Colonic mucosa (tissue), 4 donors: ENCODE measurements around the gene OPHN1. TPM values are rescaled to one million over a fixed set of nuclear protein-coding genes. Genes with fewer than 3 reads are reported as not detected.
"Not testable (repeated sequence)": the region's sequence is repeated elsewhere in the genome, so short reads cannot be mapped to it uniquely, and the experiment has no call there.

Experiments used
- DNase-seq: peaks from one replicate; pipeline ENCODE4 v3.0.0-alpha.2; 2020
- H3K27ac ChIP-seq: fragments of 200-600 bp; one replicate; pipeline ENCODE4 v1.8.0; 2021
- H3K27me3 ChIP-seq: fragments of 200-600 bp; one replicate; pipeline ENCODE4 v1.8.0; 2021
- H3K36me3 ChIP-seq: fragments of 200-600 bp; one replicate; pipeline ENCODE4 v1.8.0; 2021
- H3K4me1 ChIP-seq: fragments of 200-600 bp; one replicate; pipeline ENCODE4 v1.8.0; 2021; ENCODE audit warnings: mild to moderate bottlenecking
- H3K4me3 ChIP-seq: fragments of 200-600 bp; one replicate; pipeline ENCODE4 v1.8.0; 2021
- H3K9ac ChIP-seq, 2 donors: one replicate each; pipeline ENCODE4 v1.7.0; 2013; ENCODE audit warnings: control low read depth in 2 of 2, low read depth in 2 of 2, low read length in 2 of 2
- H3K9me3 ChIP-seq: fragments of 200-600 bp; one replicate; pipeline ENCODE4 v1.8.0; 2021
- intact Hi-C: fragments of 100-400 bp; cut with DNase I; formaldehyde crosslinking; loops from one replicate; pipeline ENCODE4 v1.14.1; 2022
- total RNA-seq, 2 donors: library from RNA; stranded (reverse); fragmentation: NEBNext Ultra II Directional in 1 of 2; extraction: Animal tissue kit (Norgen Biotek cat#: 25700) in 1 of 2; gene quantifications; one replicate each; pipeline ENCODE4 v1.2.1, GENCODE V29; 2021
- TF ChIP-seq, protein P1 (sequence below): fragments of 200-600 bp; IDR thresholded peaks from one replicate; pipeline ENCODE4 v1.8.0; 2022; ENCODE audit warnings: antibody characterized with exemption, mild to moderate bottlenecking
- donor health status: healthy.
- donor health status: DM: no; HTN: no; CAD: no.
- donor health status: DM: no; HTN: no; CAD: no.

The OPHN1 gene
- total RNA-seq, 2 donors from 2014 or later = 4.8 to 6.8 TPM

DNA sequence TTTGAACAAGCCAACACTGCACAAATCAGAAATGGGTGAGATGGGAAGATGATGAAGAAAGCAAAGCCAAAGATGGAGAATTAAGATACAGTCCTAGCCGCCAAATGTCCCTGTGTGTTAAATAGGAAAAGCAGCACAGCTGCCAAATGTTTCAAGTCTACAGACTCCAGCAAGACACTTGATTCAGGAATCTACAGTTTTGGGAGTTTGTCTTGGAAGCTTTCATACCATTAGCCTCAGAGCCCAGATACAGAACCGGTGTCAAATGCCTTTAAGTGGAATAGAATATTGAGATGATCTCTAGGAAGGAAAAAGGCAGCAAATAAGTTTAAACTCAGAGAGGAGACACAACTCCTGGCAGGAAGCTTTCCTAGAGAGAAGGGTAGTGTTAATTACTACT, 30.3 kb downstream of the OPHN1 start:
- H3K9ac ChIP-seq = no peak overlapping the region
- no peak overlapping the region for H3K4me3 ChIP-seq
- no peak overlapping the region for H3K27ac ChIP-seq
- DNase-seq = no peak
- H3K9me3 ChIP-seq = no peaks in the 10 kb centered on the region
- H3K27me3 ChIP-seq = no peaks in the 10 kb centered on the region
- H3K4me1 ChIP-seq = no peaks in the 10 kb centered on the region
- intact Hi-C loops = no loop called here
- no peaks in the 10 kb centered on the region for H3K36me3 ChIP-seq
- TF ChIP-seq, protein P1, sequence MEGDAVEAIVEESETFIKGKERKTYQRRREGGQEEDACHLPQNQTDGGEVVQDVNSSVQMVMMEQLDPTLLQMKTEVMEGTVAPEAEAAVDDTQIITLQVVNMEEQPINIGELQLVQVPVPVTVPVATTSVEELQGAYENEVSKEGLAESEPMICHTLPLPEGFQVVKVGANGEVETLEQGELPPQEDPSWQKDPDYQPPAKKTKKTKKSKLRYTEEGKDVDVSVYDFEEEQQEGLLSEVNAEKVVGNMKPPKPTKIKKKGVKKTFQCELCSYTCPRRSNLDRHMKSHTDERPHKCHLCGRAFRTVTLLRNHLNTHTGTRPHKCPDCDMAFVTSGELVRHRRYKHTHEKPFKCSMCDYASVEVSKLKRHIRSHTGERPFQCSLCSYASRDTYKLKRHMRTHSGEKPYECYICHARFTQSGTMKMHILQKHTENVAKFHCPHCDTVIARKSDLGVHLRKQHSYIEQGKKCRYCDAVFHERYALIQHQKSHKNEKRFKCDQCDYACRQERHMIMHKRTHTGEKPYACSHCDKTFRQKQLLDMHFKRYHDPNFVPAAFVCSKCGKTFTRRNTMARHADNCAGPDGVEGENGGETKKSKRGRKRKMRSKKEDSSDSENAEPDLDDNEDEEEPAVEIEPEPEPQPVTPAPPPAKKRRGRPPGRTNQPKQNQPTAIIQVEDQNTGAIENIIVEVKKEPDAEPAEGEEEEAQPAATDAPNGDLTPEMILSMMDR = no peak

DNA sequence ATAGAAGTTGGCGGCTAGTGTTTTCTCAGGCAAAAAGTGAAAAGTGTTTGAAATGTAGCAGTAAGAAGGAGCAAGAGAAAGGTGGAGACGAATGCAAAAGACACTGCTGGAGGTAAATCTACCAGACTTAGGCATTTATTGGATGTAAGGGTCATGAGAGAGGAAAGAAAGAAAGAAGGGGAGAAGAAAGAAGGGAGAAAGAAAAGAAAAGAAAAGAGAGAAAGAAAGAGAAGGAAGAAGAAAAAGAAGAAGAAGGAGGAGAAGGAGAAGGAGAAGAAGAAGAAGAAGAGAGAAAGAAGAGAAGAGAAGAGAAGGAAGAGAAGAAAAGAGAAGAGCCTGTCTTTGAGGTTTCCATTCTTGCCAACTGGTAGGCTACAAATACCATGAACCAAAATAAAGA, 31.2 kb downstream of the OPHN1 start:
- no peaks in the 10 kb centered on the region for H3K27me3 ChIP-seq
- no peak overlapping the region for H3K9ac ChIP-seq
- DNase-seq = no peak
- H3K36me3 ChIP-seq = no peaks in the 10 kb centered on the region
- H3K9me3 ChIP-seq = no peaks in the 10 kb centered on the region
- H3K4me3 ChIP-seq = no peak overlapping the region
- no peak overlapping the region for H3K27ac ChIP-seq
- no peaks in the 10 kb centered on the region for H3K4me1 ChIP-seq
- intact Hi-C loops = no loop called here
- TF ChIP-seq, protein P1 = no peak

DNA sequence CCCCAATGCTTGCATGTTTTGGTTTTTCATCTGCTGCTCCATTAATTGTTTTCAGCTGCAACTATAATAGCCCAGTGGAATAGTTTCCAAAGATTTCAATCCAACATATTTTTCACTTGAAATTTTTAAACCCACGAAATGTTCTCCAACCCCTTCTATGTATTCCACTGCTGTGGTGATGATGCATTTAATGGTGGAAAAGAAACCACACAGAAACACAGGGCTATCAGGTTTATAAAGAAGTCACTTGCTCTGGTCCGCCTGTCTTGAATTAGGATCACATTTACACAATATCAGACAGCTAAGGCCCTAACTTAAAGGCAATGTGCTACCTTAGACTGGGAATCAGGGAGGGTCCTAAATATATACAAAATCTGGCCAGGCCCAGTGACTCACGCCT, 35.0 kb downstream of the OPHN1 start:
- H3K4me1 ChIP-seq = no peaks in the 10 kb centered on the region
- H3K36me3 ChIP-seq = no peaks in the 10 kb centered on the region
- H3K4me3 ChIP-seq = no peak overlapping the region
- no peak for DNase-seq
- H3K9ac ChIP-seq = no peak overlapping the region
- H3K9me3 ChIP-seq = no peaks in the 10 kb centered on the region
- intact Hi-C loops = no loop called here
- H3K27me3 ChIP-seq = no peaks in the 10 kb centered on the region
- H3K27ac ChIP-seq = no peak overlapping the region
- TF ChIP-seq, protein P1 = no peak

DNA sequence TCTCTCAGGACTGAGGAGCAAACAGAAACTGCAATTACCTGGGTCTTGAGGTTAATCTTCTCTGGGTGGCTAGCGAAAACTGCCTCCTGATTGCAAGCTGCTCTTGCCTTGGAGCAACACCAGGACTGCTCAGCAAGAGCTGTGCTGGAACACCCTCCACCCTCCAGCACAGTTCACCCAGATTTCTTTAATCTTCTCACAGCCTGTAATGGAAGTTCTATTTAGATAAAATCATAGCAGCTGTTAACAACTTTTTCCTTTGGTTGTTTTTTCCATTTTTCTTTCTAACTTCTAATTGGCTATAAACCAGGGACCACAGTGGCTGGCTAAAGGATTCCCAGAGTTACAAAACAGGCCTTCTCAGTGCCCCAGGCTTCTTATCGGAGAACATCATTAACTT, 36.3 kb downstream of the OPHN1 start:
- DNase-seq = no peak
- Histone ChIP-seq H3K4me1 (no peaks in the 10 kb centered on the region), H3K27ac (no peak overlapping the region), H3K36me3 (no peaks in the 10 kb centered on the region), H3K9me3 (no peaks in the 10 kb centered on the region), H3K4me3 (no peak overlapping the region), H3K27me3 (no peaks in the 10 kb centered on the region), H3K9ac (no peak overlapping the region)
- TF ChIP-seq, protein P1 = no peak
- intact Hi-C loops = no loop called here

DNA sequence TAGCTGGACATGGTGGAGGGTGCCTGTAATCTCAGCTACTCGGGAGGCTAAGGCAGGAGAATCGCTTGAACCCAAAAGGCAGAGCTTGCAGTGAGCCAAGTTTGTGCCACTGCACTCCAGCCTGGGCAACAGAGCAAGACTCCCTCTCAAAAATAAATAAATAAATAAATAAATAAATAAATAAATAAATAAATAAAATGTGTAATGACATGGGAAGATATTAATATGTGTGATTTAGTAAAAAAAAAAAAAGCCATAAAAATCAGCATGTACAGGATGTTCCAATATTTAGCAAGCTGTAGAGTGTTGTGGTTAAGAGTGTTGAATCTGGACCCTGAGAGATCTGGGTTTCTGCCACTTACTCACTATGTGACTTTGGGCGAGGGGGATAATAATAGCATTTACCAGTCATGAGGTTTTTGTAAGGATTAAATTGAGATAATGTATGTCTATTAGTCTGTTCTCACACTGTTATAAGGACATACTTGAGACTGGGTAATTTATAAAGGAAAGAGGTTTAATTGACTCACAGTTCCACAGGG, 43.8 kb downstream of the OPHN1 start:
- H3K4me1 ChIP-seq, H3K36me3 ChIP-seq, H3K9me3 ChIP-seq, H3K4me3 ChIP-seq, H3K27me3 ChIP-seq, H3K9ac ChIP-seq, intact Hi-C loops, H3K27ac ChIP-seq, DNase-seq: not testable (repeated sequence)

DNA sequence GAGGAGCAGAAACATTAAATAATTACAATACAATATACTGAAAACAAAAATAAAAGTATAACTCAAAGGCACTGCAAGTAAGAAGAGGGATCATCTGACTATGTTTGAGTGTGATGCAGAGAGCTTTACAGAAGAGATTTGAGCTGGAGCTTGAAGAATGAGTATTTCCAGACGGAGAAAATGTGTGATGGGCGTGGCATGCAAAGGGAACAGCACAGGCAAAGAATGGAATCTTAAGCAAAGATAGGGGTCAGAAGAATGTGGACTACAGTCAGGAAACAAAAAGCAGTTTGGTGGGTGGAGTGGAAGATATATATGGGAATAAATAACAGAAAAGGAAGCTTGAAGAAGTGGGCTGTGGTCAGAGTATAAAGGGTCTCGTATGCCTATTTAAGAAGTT, 45.5 kb downstream of the OPHN1 start:
- H3K9me3 ChIP-seq = no peaks in the 10 kb centered on the region
- TF ChIP-seq, protein P1 = no peak
- H3K27ac ChIP-seq = no peak overlapping the region
- no peak for DNase-seq
- H3K9ac ChIP-seq = no peak overlapping the region
- no peak overlapping the region for H3K4me3 ChIP-seq
- no peaks in the 10 kb centered on the region for H3K27me3 ChIP-seq
- intact Hi-C loops = no loop called here
- no peaks in the 10 kb centered on the region for H3K4me1 ChIP-seq
- no peaks in the 10 kb centered on the region for H3K36me3 ChIP-seq
